ENCODE data around the gene CPNE4.

The CPNE4 gene

DNA sequence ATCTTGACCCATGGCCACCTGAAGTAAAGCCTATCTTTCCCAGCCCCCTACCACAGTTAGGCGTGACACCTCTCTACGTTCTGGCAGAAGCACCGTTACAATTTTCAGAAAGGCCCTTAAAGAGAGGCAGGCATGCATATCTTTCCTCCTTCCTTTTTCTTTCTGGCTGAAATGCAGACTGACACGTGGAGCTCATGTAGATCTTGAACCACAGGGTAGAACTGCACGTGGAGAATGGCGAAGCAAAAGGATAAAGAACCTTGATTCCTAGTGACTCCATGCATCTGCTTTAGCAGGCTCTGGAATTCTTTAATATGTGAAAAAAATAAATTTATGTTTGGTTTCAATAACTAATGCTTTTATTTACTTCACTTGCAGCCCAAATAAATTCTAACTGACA lies 166.6 kb downstream of the CPNE4 start:
- no peak for DNase-seq

DNA sequence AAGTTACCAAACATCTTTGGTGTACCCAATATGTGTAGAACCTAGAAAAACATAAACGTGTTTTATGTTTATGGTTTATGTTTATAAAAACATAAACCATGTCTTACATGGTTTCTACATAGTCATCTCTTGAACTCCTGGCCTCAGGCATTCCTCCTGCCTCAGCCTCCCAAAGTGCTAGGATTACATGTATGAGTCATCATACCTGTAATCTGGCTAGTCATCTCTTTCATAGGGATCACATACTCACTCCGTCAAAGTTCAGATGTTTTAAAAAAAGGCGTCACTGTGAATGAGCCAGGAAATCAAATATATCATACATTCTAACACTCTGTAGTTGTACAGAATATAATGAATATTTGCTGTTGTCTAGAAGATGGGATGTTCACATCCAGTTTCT lies 178.6 kb downstream of the CPNE4 start:
- no peak for DNase-seq

GRCh38 chr3:131850223-131850622 lies 184.6 kb downstream of the CPNE4 start:
- DNase-seq = no peak

GRCh38 chr3:131849616-131850015 lies 185.2 kb downstream of the CPNE4 start:
- DNase-seq = no peak

- DNase-seq = peak; percentile 7 to 32 (median 14)
Observed at GRCh38 chr3:131847966-131848510, 186.8 kb downstream of the CPNE4 start.

DNA sequence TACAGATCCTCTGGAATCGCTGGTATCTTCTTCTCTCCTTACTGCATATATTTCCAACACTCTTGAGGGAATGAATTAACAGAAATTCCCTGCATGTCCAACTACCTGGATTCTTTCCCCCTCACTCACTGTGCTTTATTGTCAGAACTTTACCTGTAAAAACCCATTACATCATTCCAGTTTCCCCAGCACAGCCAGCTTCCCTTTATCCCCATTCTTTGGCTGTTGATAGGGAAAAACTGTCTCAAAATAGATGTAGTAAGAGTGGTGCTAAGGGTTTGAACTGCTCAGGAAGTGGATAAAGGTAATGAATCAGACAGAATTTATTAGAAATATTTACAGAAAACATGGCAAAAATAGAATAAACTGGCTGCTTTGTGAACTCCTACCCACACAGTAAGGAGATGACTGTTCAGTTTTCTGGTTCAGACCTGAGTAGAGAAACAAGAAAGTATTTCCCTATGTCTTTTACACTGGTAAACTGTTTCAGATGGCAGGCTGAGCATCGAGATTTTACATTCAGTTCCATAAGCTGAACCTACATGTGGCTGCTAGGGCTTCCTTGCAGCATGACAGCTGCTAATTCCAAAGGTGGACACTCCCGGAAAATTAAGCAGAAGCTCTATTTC lies 188.4 kb downstream of the CPNE4 start:
- no peak for DNase-seq

DNA sequence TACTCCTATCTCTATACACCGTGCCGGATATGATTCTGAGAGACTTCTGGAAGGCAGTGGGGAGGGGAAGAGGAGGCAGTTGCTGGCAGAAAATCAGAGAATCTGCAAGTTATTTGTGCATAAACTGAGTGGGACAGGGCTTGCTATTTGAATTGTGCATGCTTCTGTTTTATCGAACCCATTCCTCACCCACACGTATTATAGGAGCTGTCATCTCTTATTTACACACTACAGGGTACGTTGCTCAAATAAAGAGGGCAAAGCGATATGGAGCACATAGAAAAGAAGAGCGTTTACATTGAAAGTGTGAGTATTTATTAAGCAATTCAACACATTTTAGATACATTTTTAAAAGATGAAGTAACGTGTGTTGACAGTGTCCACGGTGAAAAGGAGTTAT lies 191.6 kb downstream of the CPNE4 start:
- no peak for DNase-seq

GRCh38 chr3:131840156-131840797 lies 194.5 kb downstream of the CPNE4 start:
- DNase-seq = no peak

DNA sequence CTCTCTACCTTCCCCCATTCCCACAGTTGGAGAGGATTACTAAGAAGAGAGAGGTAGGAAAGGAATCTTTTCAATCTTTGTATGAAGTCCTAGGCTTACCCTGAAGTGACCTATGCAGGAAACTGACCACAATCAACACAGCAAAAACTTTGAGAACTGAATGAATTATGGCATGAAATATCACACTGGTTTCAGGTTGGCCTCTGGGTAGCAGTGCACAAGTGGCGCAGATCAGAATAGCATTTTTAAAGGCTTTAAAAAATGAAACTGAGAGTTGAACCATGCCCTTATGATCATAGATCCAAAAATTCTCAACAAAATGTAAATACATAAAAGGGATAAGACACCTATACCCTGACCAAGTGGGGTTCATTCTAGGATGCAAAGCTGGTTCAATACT lies 198.9 kb downstream of the CPNE4 start:
- no peak for DNase-seq

DNA sequence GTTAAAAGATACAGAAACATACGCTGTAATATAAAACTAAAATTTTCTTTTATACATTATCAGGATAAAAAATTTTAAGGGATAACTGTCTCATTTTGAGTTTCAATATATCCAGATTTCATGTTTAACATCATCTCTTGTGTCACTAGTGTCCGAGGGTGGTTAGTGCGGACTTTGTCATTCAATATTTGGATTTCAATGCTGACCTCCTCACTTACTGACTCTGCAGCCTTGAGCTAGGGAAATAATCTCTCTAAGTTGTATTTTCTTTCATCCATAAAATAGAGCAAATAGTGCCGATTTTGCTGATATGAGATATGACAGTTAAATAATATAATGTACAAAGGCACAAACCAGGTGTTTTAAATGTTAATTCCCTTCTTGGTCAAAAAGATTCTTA lies 203.2 kb downstream of the CPNE4 start:
- DNase-seq = no peak

- DNase-seq = no peak
Observed at GRCh38 chr3:131821191-131821762, 213.5 kb downstream of the CPNE4 start.

- DNase-seq = no peak
Observed at GRCh38 chr3:131819381-131820055, 215.3 kb downstream of the CPNE4 start.

DNA sequence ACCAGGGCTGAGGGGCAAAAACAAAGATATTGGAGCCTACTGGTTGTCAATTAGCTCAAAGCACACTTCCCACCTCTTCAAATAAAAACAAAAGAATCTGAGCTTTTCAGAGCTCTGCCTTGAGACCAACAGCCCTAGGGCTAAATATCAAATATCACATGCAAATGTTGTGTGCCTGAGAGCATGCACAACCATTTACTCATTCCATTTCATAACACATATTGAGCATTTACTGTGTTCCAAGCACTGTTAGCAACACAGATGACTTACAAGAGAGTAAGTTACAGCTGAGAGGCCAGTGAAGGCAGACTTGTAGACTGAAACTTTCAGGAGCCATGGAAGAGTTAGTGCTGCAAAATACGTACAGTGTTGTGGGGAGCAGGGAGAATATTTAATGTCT lies 222.4 kb downstream of the CPNE4 start:
- no peak for DNase-seq

DNA sequence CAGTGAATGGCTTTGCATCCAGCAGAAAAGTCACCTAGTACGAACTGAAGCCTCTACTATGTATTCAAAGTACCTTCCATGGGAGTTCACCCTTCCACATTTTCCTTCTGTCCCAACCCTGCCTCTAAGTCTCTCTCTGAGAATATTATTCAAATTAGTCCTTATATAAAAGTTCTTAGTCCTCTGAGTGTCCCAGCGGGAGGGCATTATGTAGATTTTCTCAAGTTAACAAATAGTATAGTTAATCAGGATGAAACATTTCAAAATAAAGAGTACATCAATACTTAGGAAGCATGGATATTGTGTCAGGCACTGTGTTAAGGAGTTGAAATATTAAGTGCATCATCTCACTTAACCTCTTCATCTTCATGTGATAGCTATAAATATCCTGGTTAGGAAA lies 223.3 kb downstream of the CPNE4 start:
- DNase-seq = no peak

GRCh38 chr3:131807822-131808221 lies 227.0 kb downstream of the CPNE4 start:
- DNase-seq = no peak

DNA sequence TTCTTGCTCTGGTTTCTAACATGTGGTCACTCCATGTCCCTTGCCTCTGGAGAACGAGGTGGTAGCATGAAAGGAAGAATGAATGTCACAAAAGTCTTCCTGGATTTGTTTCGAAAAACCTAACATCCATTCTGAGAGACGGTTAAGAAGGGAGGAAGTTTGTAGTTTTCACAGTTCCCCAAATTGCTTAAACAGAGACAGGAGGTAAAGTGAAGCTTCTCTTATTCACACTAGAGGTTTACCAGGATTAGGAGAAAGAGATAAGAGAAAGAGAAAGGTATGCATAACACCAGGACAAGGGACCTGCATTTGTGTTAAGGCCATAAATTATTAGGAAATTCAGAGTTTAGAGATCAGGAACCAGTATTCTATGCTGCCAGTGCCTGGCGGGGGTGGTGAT lies 228.1 kb downstream of the CPNE4 start:
- DNase-seq = peak in 1 of 3 donors; percentile 17

- DNase-seq = no peak
Observed at GRCh38 chr3:131804565-131805133, 230.2 kb downstream of the CPNE4 start.

- DNase-seq = peak in 1 of 3 donors; percentile 10
Observed at GRCh38 chr3:131803113-131803512, 231.7 kb downstream of the CPNE4 start.

DNA sequence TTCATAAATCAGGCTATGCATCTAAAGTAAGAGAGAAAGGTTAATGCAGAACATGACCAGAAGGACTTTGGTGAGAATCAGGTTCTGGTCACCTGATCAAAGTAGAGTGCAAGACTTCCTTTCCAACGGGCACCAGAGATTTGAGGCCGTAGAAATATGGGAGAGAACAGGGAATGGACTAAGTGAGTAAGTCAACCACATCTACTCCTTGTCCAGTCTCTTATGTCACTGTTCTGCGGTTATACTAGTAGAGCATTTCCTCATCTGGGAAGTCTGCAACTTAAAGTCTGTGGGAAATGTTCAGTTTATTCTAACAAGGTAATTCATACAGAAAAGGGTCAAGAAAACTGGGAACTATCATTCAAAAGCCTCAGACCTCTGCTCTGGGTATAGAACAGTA lies 232.8 kb downstream of the CPNE4 start:
- DNase-seq = peak; percentile 24 to 26 (median 26)

GRCh38 chr3:131801566-131801965 lies 233.2 kb downstream of the CPNE4 start:
- no peak for DNase-seq

DNA sequence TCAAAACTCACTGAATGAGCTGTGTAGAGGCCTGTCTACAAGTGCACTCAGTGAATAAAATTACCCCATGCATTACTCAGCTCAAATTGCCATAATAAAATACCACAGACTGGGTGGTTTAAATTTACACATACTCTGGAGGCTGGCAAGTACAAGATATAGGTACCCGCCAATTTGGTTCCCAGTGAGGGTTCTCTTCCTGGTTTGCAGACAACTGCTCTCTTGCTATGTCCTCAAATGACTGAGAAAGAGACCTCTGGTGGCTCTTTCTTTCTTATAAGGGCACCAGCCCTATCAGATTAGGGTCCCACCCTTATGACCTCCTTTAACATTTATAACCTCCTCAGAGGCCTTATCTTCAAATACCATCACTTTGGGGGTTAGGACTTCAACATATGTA lies 237.0 kb downstream of the CPNE4 start:
- DNase-seq = no peak

DNA sequence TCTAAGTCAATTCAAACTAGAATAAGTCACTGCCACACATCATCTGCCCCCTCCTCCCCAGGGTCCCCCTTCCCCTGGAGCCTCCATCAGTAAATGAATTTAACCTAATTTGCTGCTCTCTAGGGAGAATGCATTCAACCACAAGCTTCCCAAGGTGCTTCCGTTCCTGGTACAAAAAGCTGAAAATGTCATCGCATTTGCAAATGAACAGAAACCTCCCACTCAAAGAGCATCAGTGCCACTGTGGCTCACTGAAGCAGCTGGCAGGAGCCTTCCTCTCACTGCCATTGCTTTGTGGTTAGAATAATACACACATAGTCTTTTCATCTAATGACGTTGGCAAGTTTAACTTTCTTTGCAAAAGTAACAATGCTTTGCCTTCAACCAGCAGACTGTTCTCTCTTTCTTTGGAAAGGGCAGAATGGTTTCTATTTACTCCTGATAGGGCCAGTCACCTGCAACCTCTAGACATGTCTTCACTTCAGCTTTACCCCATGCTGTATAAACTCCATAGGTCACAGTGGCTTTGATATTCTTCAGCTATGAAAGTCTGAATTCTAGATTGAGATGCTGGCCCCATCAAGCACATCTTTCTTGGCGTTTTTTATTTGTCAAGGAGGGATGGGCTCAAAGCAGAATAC lies 238.1 kb downstream of the CPNE4 start:
- DNase-seq = no peak

GRCh38 chr3:131796111-131796510 lies 238.7 kb downstream of the CPNE4 start:
- DNase-seq = no peak

Measured in suppressor macrophage treated with lipopolysaccharide for 1 hour (primary cell).